HL-60 (cell line): ENCODE data around the gene ABCC11.

Experiments used
- GABPA ChIP-seq: IDR thresholded peaks from 2 replicates; pipeline ENCODE4 v1.6.1; 2012; ENCODE audit warnings: low read depth
- POLR2AphosphoS5 ChIP-seq: IDR thresholded peaks from 2 replicates; pipeline ENCODE4 v1.6.1; 2012; ENCODE audit warnings: low read depth
- TF ChIP-seq, protein P1 (sequence below): IDR thresholded peaks from one replicate; pipeline ENCODE4 v1.5.1; 2011; ENCODE audit warnings: low read length, control low read depth, inconsistent platforms; ENCODE audit not compliant: insufficient read depth

DNA sequence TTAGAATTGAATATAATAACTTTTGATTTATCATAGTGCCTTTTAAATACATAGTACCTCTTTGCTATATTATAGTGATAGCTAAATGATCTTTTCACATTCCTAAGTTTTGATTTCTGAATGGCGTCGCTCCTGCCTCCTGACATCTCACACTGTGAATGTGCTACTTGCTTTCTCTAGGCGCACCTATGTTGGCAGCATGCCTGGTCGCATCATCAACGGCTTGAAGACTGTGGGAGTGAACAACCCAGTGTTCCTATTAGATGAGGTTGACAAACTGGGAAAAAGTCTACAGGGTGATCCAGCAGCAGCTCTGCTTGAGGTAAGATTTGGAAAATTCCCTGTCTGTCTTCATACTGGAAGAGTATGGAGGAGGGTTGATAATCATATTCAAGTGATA, 29.8 kb upstream of the ABCC11 start:
- TF ChIP-seq, protein P1, sequence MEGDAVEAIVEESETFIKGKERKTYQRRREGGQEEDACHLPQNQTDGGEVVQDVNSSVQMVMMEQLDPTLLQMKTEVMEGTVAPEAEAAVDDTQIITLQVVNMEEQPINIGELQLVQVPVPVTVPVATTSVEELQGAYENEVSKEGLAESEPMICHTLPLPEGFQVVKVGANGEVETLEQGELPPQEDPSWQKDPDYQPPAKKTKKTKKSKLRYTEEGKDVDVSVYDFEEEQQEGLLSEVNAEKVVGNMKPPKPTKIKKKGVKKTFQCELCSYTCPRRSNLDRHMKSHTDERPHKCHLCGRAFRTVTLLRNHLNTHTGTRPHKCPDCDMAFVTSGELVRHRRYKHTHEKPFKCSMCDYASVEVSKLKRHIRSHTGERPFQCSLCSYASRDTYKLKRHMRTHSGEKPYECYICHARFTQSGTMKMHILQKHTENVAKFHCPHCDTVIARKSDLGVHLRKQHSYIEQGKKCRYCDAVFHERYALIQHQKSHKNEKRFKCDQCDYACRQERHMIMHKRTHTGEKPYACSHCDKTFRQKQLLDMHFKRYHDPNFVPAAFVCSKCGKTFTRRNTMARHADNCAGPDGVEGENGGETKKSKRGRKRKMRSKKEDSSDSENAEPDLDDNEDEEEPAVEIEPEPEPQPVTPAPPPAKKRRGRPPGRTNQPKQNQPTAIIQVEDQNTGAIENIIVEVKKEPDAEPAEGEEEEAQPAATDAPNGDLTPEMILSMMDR = no peak
- TF ChIP-seq POLR2AphosphoS5 (no peak), GABPA (no peak)
